T-cell (primary cell): ENCODE results near the gene DPY19L2. TPM values are rescaled to one million over a fixed set of nuclear protein-coding genes. Genes with fewer than 3 reads are reported as not detected.
"Not testable (repeated sequence)": the region's sequence is repeated elsewhere in the genome, so short reads cannot be mapped to it uniquely, and the experiment has no call there.

Experiments
- ATAC-seq, 4 experiments: fragments of 200-7000 bp in 3 of 4; fragments of 150-1000 bp in 1 of 4; cut with Tn5 transposase; replicated peaks in 1 of 4; 1 replicate in 3 of 4; 2 replicates in 1 of 4; pipeline ENCODE4 v1.10.0; 2021; ENCODE audit warnings: moderate library complexity in 3 of 4, mild to moderate bottlenecking in 2 of 4, moderate number of reproducible peaks in 1 of 4
- CTCF ChIA-PET, 2 donors: fragments of 300-600 bp; sonication (Branson Sonifier 250); formaldehyde crosslinking; loops; one replicate each; lab custom pipeline; 2022; ENCODE audit warnings: antibody characterized with exemption in 2 of 2; lab: Charles Lee
- POLR2A ChIA-PET, 2 donors: fragments of 300-600 bp; sonication (Branson Sonifier 250); formaldehyde crosslinking; loops; one replicate each; lab custom pipeline; 2022; ENCODE audit warnings: antibody characterized with exemption in 2 of 2; lab: Charles Lee
- DNase-seq, 35 experiments: peaks; one replicate each; pipeline versions ENCODE4 v3.0.0 to v3.0.0-alpha.2; 2013 to 2023
- H3K27ac ChIP-seq: one replicate; pipeline ENCODE4 v1.5.1; 2013; ENCODE audit warnings: low read length
- H3K27me3 ChIP-seq, 2 experiments: replicated peaks in 1 of 2; 1 replicate in 1 of 2; 2 replicates in 1 of 2; pipeline versions ENCODE4 v1.6.1 to v1.7.0; 2013; ENCODE audit warnings: low read length in 1 of 2, mixed read lengths in 1 of 2; ENCODE audit not compliant: control insufficient read depth in 2 of 2, insufficient read depth in 2 of 2; ENCODE audit errors: extremely low read depth in 1 of 2
- H3K36me3 ChIP-seq, 2 donors: 1 replicate in 1 of 2; 2 replicates in 1 of 2; pipeline versions ENCODE4 v1.6.1 to v1.7.0; 2013; ENCODE audit warnings: low read length in 1 of 2; ENCODE audit not compliant: control insufficient read depth in 2 of 2, insufficient read depth in 1 of 2; ENCODE audit errors: extremely low read depth in 1 of 2
- H3K4me1 ChIP-seq, 2 experiments: 1 replicate in 1 of 2; 2 replicates in 1 of 2; pipeline versions ENCODE4 v1.6.1 to v1.7.0; 2013; ENCODE audit warnings: low read length in 2 of 2, mixed read lengths in 1 of 2; ENCODE audit not compliant: insufficient read depth in 2 of 2, control insufficient read depth in 1 of 2; ENCODE audit errors: extremely low read depth in 1 of 2
- H3K4me3 ChIP-seq, 2 donors: 1 replicate in 1 of 2; 2 replicates in 1 of 2; pipeline versions ENCODE4 v1.5.1 to v1.7.0; 2013; ENCODE audit warnings: mild to moderate bottlenecking in 2 of 2, low read length in 1 of 2, moderate library complexity in 1 of 2; ENCODE audit not compliant: control insufficient read depth in 1 of 2; ENCODE audit errors: extremely low read depth in 1 of 2
- H3K9me3 ChIP-seq: 2 replicates; pipeline ENCODE4 v1.7.0; 2013
- H3K27ac Mint-ChIP-seq, 2 donors: one replicate each; pipeline ENCODE4 v1.8.0; 2020 to 2021; ENCODE audit warnings: mild to moderate bottlenecking in 2 of 2, mixed read lengths in 2 of 2
- H3K27me3 Mint-ChIP-seq, 2 donors: one replicate each; pipeline ENCODE4 v1.8.0; 2021 to 2022; ENCODE audit warnings: mixed read lengths in 2 of 2
- H3K36me3 Mint-ChIP-seq: one replicate; pipeline ENCODE4 v1.8.0; 2021; ENCODE audit warnings: mixed read lengths
- H3K4me1 Mint-ChIP-seq, 3 donors: one replicate each; pipeline ENCODE4 v1.8.0; 2020 to 2022; ENCODE audit warnings: mixed read lengths in 3 of 3, mild to moderate bottlenecking in 1 of 3
- H3K4me3 Mint-ChIP-seq, 3 donors: one replicate each; pipeline ENCODE4 v1.8.0; 2020 to 2022; ENCODE audit warnings: mild to moderate bottlenecking in 3 of 3, mixed read lengths in 3 of 3, moderate library complexity in 3 of 3
- H3K9me3 Mint-ChIP-seq, 3 donors: one replicate each; pipeline ENCODE4 v1.8.0; 2020 to 2022; ENCODE audit warnings: mixed read lengths in 3 of 3
- WGBS: methylation state at CpG from one replicate; pipeline ENCODE4 v1.1.5; 2013; ENCODE audit warnings: missing lambda C conversion rate; ENCODE audit not compliant: insufficient coverage; 5-methylcytosine and 5-hydroxymethylcytosine counted together
- total RNA-seq, 35 experiments: library from RNA in 6 of 35; stranded (reverse) in 6 of 35; fragments of 120-200 nt in 1 of 35; gene quantifications; one replicate each; pipeline versions ENCODE4 v1.2.1 to v1.2.4 and lab custom pipeline; 2013 to 2026

DPY19L2 gene
- total RNA-seq, 5 donors from 2014 or later (not counting 1 experiment from before 2014, with no cell fraction given) = 1.5 to 7.0 (median 3.8) TPM

GRCh38 chr12:63689141-63689540 lies 20.8 kb upstream of the DPY19L2 start:
- CTCF ChIA-PET, H3K27me3 Mint-ChIP-seq, H3K27ac Mint-ChIP-seq, H3K36me3 ChIP-seq, H3K9me3 Mint-ChIP-seq, H3K4me1 ChIP-seq, H3K4me3 Mint-ChIP-seq, H3K4me3 ChIP-seq, H3K4me1 Mint-ChIP-seq, H3K27me3 ChIP-seq, POLR2A ChIA-PET, H3K9me3 ChIP-seq, DNase-seq, H3K36me3 Mint-ChIP-seq, H3K27ac ChIP-seq, ATAC-seq: not testable (repeated sequence)
- no CpG with 5 or more reads among the region's 1 CpG for WGBS

- DNase-seq, H3K9me3 ChIP-seq, H3K36me3 ChIP-seq, H3K27me3 Mint-ChIP-seq, H3K9me3 Mint-ChIP-seq, H3K27ac Mint-ChIP-seq, H3K36me3 Mint-ChIP-seq, CTCF ChIA-PET, H3K4me1 ChIP-seq, H3K4me1 Mint-ChIP-seq, POLR2A ChIA-PET, H3K4me3 ChIP-seq, H3K27ac ChIP-seq, H3K27me3 ChIP-seq, H3K4me3 Mint-ChIP-seq, ATAC-seq: not testable (repeated sequence)
- 95% methylated on average over 14 of the region's 29 CpGs for WGBS
These were observed 18.3 kb upstream of the DPY19L2 start for GRCh38 chr12:63686623-63687022.

- H3K4me1 Mint-ChIP-seq, H3K9me3 ChIP-seq, ATAC-seq, H3K27ac Mint-ChIP-seq, H3K27me3 ChIP-seq, H3K36me3 ChIP-seq, POLR2A ChIA-PET, H3K4me3 Mint-ChIP-seq, H3K36me3 Mint-ChIP-seq, H3K27me3 Mint-ChIP-seq, H3K27ac ChIP-seq, DNase-seq, H3K4me1 ChIP-seq, CTCF ChIA-PET, H3K4me3 ChIP-seq, H3K9me3 Mint-ChIP-seq: not testable (repeated sequence)
- WGBS = 80% methylated on average over 1 of the region's 2 CpGs
These were observed 17.5 kb upstream of the DPY19L2 start for GRCh38 chr12:63685789-63686188.

GRCh38 chr12:63682617-63683016 lies 14.3 kb upstream of the DPY19L2 start:
- CTCF ChIA-PET, H3K4me3 ChIP-seq, H3K9me3 ChIP-seq, ATAC-seq, H3K36me3 Mint-ChIP-seq, H3K4me1 Mint-ChIP-seq, H3K4me1 ChIP-seq, H3K27ac Mint-ChIP-seq, H3K36me3 ChIP-seq, H3K4me3 Mint-ChIP-seq, DNase-seq, H3K9me3 Mint-ChIP-seq, H3K27me3 ChIP-seq, POLR2A ChIA-PET, H3K27ac ChIP-seq, H3K27me3 Mint-ChIP-seq: not testable (repeated sequence)
- WGBS = no CpG with 5 or more reads among the region's 2 CpGs

- H3K9me3 Mint-ChIP-seq, H3K27ac Mint-ChIP-seq, H3K27me3 Mint-ChIP-seq, H3K27ac ChIP-seq, DNase-seq, CTCF ChIA-PET, H3K36me3 Mint-ChIP-seq, H3K4me3 ChIP-seq, H3K9me3 ChIP-seq, ATAC-seq, H3K36me3 ChIP-seq, POLR2A ChIA-PET, H3K27me3 ChIP-seq, H3K4me3 Mint-ChIP-seq, H3K4me1 Mint-ChIP-seq, H3K4me1 ChIP-seq: not testable (repeated sequence)
These were observed 12.5 kb upstream of the DPY19L2 start for GRCh38 chr12:63680758-63681157.

GRCh38 chr12:63672550-63672949 lies 4.3 kb upstream of the DPY19L2 start:
- Mint-ChIP-seq H3K4me1 (peaks cover 15 to 17% (median 17%) of the 10 kb centered on the region in 3 donors), H3K27me3 (peaks cover 15 to 20% of the 10 kb centered on the region in 2 donors)
- H3K27ac Mint-ChIP-seq, H3K4me3 ChIP-seq, POLR2A ChIA-PET, H3K27ac ChIP-seq, H3K36me3 ChIP-seq, H3K9me3 ChIP-seq, ATAC-seq, H3K9me3 Mint-ChIP-seq, H3K36me3 Mint-ChIP-seq, H3K4me3 Mint-ChIP-seq, DNase-seq: not testable (repeated sequence)
- no CpG with 5 or more reads among the region's 2 CpGs for WGBS
- peaks cover 0 to 12% of the 10 kb centered on the region in 2 experiments for H3K27me3 ChIP-seq
- H3K4me1 ChIP-seq = peaks cover 2 to 17% of the 10 kb centered on the region in 2 experiments
- CTCF ChIA-PET = interaction anchor here in 1 of 2 donors (0.8 kb wide), 1 partner anchor 129 kb away, joined by 4 read pairs; no protein-coding TSS in a partner anchor

- H3K27me3 ChIP-seq = peaks cover 0 to 12% of the 10 kb centered on the region in 2 experiments
- H3K9me3 ChIP-seq, H3K27ac ChIP-seq, H3K27ac Mint-ChIP-seq, H3K36me3 Mint-ChIP-seq, H3K36me3 ChIP-seq, ATAC-seq, H3K9me3 Mint-ChIP-seq, H3K4me3 ChIP-seq, DNase-seq, POLR2A ChIA-PET, CTCF ChIA-PET: not testable (repeated sequence)
- peaks cover 20 to 23% (median 22%) of the 10 kb centered on the region in 3 donors for H3K4me1 Mint-ChIP-seq
- no CpG with 5 or more reads among the region's 1 CpG for WGBS
- peaks cover 4 to 17% of the 10 kb centered on the region in 2 experiments for H3K4me1 ChIP-seq
- peak overlapping the region; percentile 5 to 84 (median 84) for H3K4me3 Mint-ChIP-seq
- H3K27me3 Mint-ChIP-seq = peaks cover 19 to 24% of the 10 kb centered on the region in 2 donors
These were observed 1.6 kb upstream of the DPY19L2 start for GRCh38 chr12:63669936-63670335.
